Transverse colon (tissue), 4 donors: ENCODE results near the gene CALM1. TPM values are rescaled to one million over a fixed set of nuclear protein-coding genes. Genes with fewer than 3 reads are reported as not detected.

Experiments used
- DNase-seq: peaks from one replicate; pipeline ENCODE4 v3.0.0-alpha.2; 2019
- H3K27ac ChIP-seq, 4 donors: fragments of 200-600 bp; sonication (generic); 2 replicates each; pipeline ENCODE4 v1.5.1; 2016 to 2018; ENCODE audit warnings: inconsistent platforms in 4 of 4
- H3K27me3 ChIP-seq: fragments of 200-600 bp; sonication (generic); 2 replicates; pipeline ENCODE4 v1.5.1; 2017; ENCODE audit warnings: inconsistent platforms
- H3K36me3 ChIP-seq, 4 donors: fragments of 200-600 bp; sonication (generic); 2 replicates each; pipeline ENCODE4 v1.5.1; 2017 to 2019; ENCODE audit warnings: inconsistent platforms in 4 of 4
- H3K4me1 ChIP-seq, 4 donors: fragments of 200-600 bp; sonication (generic); 2 replicates each; pipeline ENCODE4 v1.5.1; 2017 to 2020; ENCODE audit warnings: inconsistent platforms in 4 of 4
- H3K4me3 ChIP-seq, 4 donors: fragments of 200-600 bp; sonication (generic); 1 replicate in 1 of 4; 2 replicates in 3 of 4; pipeline versions ENCODE4 v1.5.1 to v1.6.1; 2017 to 2019; ENCODE audit warnings: inconsistent platforms in 4 of 4
- H3K9me3 ChIP-seq, 2 donors: fragments of 200-600 bp; sonication (generic); 2 replicates each; pipeline ENCODE4 v1.5.1; 2017 to 2019; ENCODE audit warnings: inconsistent platforms in 2 of 2
- EP300 ChIP-seq: sonication (generic); formaldehyde crosslinking; IDR thresholded peaks from one replicate; pipeline ENCODE4 v1.6.1; 2017; ENCODE audit warnings: antibody characterized with exemption, low read depth
- POLR2A ChIP-seq: fragments of 450-650 bp; IDR thresholded peaks from one replicate; pipeline ENCODE4 v1.6.1; 2016; ENCODE audit warnings: antibody characterized with exemption, mild to moderate bottlenecking, moderate library complexity
- POLR2AphosphoS5 ChIP-seq, 3 donors: sonication (generic); formaldehyde crosslinking; IDR thresholded peaks; one replicate each; pipeline ENCODE4 v1.6.1; 2016; ENCODE audit warnings: antibody characterized with exemption in 3 of 3
- WGBS, 2 donors: methylation state at CpG; one replicate each; pipeline ENCODE4 v1.1.5; 2018; ENCODE audit warnings: low coverage in 1 of 2; 5-methylcytosine and 5-hydroxymethylcytosine counted together
- in situ Hi-C, 4 donors: fragments of 200-750 bp; cut with MboI; loops; one replicate each; pipeline versions ENCODE4 v1.15.0 to v1.15.1; 2017; ENCODE audit warnings: low sequenced_read_pairs in 3 of 4, low pct_ligation_motif_present in 1 of 4, low pct_unique_long_range_greater_than_20kb in 1 of 4
- intact Hi-C: fragments of 100-400 bp; cut with DNase I; formaldehyde crosslinking; loops from one replicate; pipeline ENCODE4 v1.15.1; 2023; ENCODE audit warnings: low total_unique reads
- total RNA-seq, 4 donors: library from RNA; depleted of rRNA; stranded (reverse); fragments of >200 nt; gene quantifications; one replicate each; pipeline ENCODE4 v1.1.0, GENCODE V29; 2016
- TF ChIP-seq, protein P1 (sequence below), 5 experiments: fragments of 200-600 bp in 3 of 5; fragments of 450-650 bp in 2 of 5; sonication (generic) in 3 of 5; IDR thresholded peaks; 1 replicate in 2 of 5; 2 replicates in 3 of 5; pipeline ENCODE4 v1.5.1; 2016 to 2017; ENCODE audit warnings: antibody characterized with exemption in 5 of 5, inconsistent platforms in 3 of 5, mild to moderate bottlenecking in 2 of 5, moderate library complexity in 1 of 5

CALM1 gene
- 1,000 to 10,000 TPM in 1 of 4 donors, 100 to 1,000 TPM in 3; 297 to 1,199 (median 723) TPM for total RNA-seq

GRCh38 chr14:90396341-90397339 is at the start of gene CALM1:
Gene CALM1 (plus strand): TSS chr14:90397029. CDS start chr14:90397231, 202 bp downstream.
- H3K4me3 ChIP-seq: peak within 1 kb of the TSS; percentile 59 to 97 (median 96)
- peaks cover 6 to 36% (median 28%) of the 10 kb centered on the region in 4 donors for H3K4me1 ChIP-seq
- H3K36me3 ChIP-seq: peaks cover 0 to 13% (median 6%) of the 10 kb centered on the region in 4 donors
- in situ Hi-C loops (no loop called here), intact Hi-C loops (loop anchor here (2.0 to 10.0 kb wide), 2 partner anchors 14 to 358 kb away; no protein-coding TSS in a partner anchor)
- peak; percentile 97 for DNase-seq
- WGBS, 2 donors: 3 to 10% methylated on average over 2 to 73 of the region's 89 CpGs
- TF ChIP-seq POLR2A (peak; percentile 100), EP300 (peak; percentile 73), POLR2AphosphoS5 (IDR thresholded peaks at IDR 0.05) (peak; percentile 100)
- TF ChIP-seq, protein P1, sequence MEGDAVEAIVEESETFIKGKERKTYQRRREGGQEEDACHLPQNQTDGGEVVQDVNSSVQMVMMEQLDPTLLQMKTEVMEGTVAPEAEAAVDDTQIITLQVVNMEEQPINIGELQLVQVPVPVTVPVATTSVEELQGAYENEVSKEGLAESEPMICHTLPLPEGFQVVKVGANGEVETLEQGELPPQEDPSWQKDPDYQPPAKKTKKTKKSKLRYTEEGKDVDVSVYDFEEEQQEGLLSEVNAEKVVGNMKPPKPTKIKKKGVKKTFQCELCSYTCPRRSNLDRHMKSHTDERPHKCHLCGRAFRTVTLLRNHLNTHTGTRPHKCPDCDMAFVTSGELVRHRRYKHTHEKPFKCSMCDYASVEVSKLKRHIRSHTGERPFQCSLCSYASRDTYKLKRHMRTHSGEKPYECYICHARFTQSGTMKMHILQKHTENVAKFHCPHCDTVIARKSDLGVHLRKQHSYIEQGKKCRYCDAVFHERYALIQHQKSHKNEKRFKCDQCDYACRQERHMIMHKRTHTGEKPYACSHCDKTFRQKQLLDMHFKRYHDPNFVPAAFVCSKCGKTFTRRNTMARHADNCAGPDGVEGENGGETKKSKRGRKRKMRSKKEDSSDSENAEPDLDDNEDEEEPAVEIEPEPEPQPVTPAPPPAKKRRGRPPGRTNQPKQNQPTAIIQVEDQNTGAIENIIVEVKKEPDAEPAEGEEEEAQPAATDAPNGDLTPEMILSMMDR (IDR thresholded peaks at IDR 0.05): peak in 2 of 5 experiments; percentile 19 to 31
- H3K27ac ChIP-seq: peak within 1 kb of the TSS; percentile 91 to 99 (median 96)
- no peaks in the 10 kb centered on the region for H3K9me3 ChIP-seq
- H3K27me3 ChIP-seq: no peaks in the 10 kb centered on the region

GRCh38 chr14:90348270-90348669 is 48.6 kb upstream of the CALM1 start:
- WGBS, 2 donors: 85 to 100% methylated on average over 2 of the region's 2 CpGs
- H3K27ac ChIP-seq: no peak overlapping the region
- TF ChIP-seq, protein P1 (IDR thresholded peaks at IDR 0.05): no peak
- TF ChIP-seq POLR2A: no peak
- TF ChIP-seq POLR2AphosphoS5 (IDR thresholded peaks at IDR 0.05): no peak
- TF ChIP-seq EP300: no peak
- H3K4me1 ChIP-seq: no peaks in the 10 kb centered on the region
- no peak overlapping the region for H3K4me3 ChIP-seq
- in situ Hi-C loops (no loop called here), intact Hi-C loops (no loop called here)
- no peaks in the 10 kb centered on the region for H3K9me3 ChIP-seq
- H3K27me3 ChIP-seq: no peaks in the 10 kb centered on the region
- DNase-seq: no peak
- no peaks in the 10 kb centered on the region for H3K36me3 ChIP-seq

DNA sequence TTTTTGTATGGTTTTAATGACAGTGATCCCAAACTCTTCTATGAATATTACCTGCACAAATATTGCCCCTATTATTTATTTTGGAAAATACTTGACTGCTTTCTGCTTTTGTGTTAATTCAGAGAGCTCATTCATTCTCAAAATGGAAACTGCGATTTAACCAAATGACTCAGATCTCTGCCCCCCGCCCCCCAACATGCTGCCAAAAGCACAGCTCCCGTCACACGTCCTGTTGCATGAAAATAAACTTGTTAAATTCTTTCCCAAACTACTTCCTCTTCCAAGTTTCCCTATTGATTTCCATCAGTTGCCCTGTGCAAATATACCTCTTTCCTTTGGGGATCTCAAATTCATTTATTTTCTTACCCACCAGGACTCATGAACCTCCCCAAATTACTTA is 47.1 kb upstream of the CALM1 start:
- no peak overlapping the region for H3K4me3 ChIP-seq
- WGBS, 2 donors: 34 to 35% methylated on average over 4 of the region's 4 CpGs
- no peak overlapping the region for H3K27ac ChIP-seq
- no peaks in the 10 kb centered on the region for H3K9me3 ChIP-seq
- TF ChIP-seq POLR2A (no peak), POLR2AphosphoS5 (IDR thresholded peaks at IDR 0.05) (no peak), EP300 (no peak)
- TF ChIP-seq, protein P1 (IDR thresholded peaks at IDR 0.05): no peak
- in situ Hi-C loops: no loop called here
- no peaks in the 10 kb centered on the region for H3K36me3 ChIP-seq
- intact Hi-C loops: no loop called here
- DNase-seq: no peak
- H3K27me3 ChIP-seq: no peaks in the 10 kb centered on the region
- no peaks in the 10 kb centered on the region for H3K4me1 ChIP-seq

DNA sequence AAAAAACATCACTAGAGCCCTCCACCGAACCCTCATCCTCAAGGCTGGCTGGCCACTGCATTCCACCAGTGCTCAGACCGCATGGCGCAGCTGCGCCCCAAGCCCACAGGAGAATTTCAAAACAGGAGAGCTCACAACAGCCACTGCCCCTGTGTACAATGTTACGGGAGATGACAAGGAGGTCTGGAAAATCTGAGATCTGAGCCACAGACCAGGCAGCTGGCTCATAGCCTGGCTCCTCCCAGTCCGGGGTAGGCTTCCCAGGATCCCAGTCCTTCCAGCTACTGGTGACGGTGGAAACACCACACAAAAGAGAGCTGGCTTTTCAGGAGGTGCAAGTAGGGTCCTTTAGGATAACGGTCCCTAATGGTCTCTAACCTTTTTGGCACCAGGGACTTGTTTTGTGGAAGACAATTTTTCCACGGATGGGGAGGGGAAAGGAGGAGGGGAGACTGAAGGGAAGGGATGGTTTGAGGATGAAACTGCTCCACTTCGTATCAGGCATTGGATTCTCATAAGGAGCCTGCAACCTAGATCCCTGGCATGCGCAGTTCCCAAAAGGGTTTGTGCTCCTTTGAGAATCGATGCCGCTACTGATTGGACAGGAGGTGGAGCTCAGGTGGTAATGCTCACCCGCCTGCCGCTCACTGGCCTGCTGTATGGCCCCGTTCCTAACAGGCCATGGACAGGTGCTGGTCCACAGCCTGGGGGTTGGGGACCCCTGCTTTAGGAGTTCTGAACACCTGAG is 42.1 kb upstream of the CALM1 start:
- Histone ChIP-seq H3K9me3 (no peaks in the 10 kb centered on the region), H3K4me1 (no peaks in the 10 kb centered on the region), H3K4me3 (no peak overlapping the region), H3K27me3 (peaks cover 6% of the 10 kb centered on the region), H3K27ac (no peak overlapping the region), H3K36me3 (no peaks in the 10 kb centered on the region)
- intact Hi-C loops (no loop called here), in situ Hi-C loops (no loop called here)
- DNase-seq: no peak
- TF ChIP-seq, protein P1 (IDR thresholded peaks at IDR 0.05): no peak
- no peak for TF ChIP-seq EP300
- no peak for TF ChIP-seq POLR2AphosphoS5 (IDR thresholded peaks at IDR 0.05)
- no peak for TF ChIP-seq POLR2A
- 81% methylated on average over 16 of the region's 16 CpGs; no CpG with 5 or more reads in 1 of the 2 donors for WGBS, 2 donors
